GM23248 (cell line): ENCODE results near the gene RPL39L.

Experiments used
- EZH2 ChIP-seq: fragments of 200-600 bp; sonication (generic); IDR thresholded peaks from 2 replicates; pipeline ENCODE4 v1.6.1; 2018; ENCODE audit warnings: antibody characterized with exemption, mild to moderate bottlenecking; ENCODE audit not compliant: insufficient read depth, poor library complexity, severe bottlenecking
- EZH2phosphoT487 ChIP-seq: fragments of 200-600 bp; sonication (generic); IDR thresholded peaks from 2 replicates; pipeline ENCODE4 v1.6.1; 2018; ENCODE audit warnings: antibody characterized with exemption, moderate library complexity, mild to moderate bottlenecking, low read depth; ENCODE audit not compliant: insufficient read depth

DNA sequence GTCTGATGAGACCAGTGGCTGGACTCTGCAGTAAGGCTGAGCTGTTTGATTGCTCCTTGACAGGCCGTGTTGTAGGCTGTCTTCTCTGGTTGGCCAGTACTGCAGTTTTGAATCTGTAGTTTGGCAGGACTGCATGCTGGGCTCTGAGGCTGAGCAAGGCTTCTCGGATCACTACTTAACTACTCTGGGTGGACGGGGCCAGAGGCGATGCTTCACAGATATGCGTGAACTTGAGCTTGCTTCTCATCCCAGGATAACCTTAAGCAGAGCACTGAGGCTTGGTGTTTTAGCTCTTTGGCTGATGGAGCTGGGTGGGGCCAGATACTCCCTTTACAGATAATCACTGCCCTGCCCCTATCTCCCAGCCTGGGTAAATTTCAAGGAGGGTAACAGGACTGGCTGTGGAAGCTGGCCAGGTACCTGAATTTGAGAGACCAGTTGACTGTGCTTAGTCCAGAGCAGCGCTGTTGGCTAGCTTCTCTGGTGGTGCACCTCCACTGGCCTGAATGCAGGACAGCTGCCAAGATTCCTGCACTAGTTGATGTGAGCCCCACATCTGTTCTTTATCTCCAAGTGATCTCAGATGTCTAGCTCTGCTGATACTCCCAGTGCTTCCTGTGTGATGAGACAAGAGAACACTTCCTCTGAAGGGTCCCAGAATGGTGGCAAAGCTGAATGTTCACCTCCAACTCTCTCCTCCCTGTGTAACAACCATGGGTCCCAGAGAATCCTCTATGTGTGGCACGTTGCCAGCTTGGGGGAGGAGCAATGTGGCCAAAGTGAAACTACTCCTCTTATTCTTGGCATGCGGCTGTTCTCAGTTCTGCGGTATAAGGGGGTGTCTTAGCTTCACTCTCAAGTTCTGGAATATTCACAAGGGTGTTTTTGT lies 37.9 kb downstream of the RPL39L start:
- no peak for TF ChIP-seq EZH2phosphoT487
- TF ChIP-seq EZH2: no peak
